GM19455 (cell line): ENCODE measurements around the gene PCBP3.
"Not testable (repeated sequence)": the region's sequence is repeated elsewhere in the genome, so short reads cannot be mapped to it uniquely, and the experiment has no call there.

ENCODE experiments used
- ATAC-seq: cut with Tn5 transposase; IDR thresholded peaks from one replicate; pipeline ENCODE4 v1.9.1; 2021; ENCODE audit not compliant: unreplicated experiment

Gene PCBP3

GRCh38 chr21:45972716-45973474 lies 329.4 kb downstream of the PCBP3 start:
- no peak for ATAC-seq

- ATAC-seq = no peak
Observed at GRCh38 chr21:45973475-45974072, 330.0 kb downstream of the PCBP3 start.

GRCh38 chr21:45974073-45975019 lies 330.8 kb downstream of the PCBP3 start:
- no peak for ATAC-seq

- ATAC-seq = no peak
Observed at GRCh38 chr21:45975020-45975666, 331.6 kb downstream of the PCBP3 start.

GRCh38 chr21:45975667-45976409 lies 332.3 kb downstream of the PCBP3 start:
- not testable (repeated sequence) for ATAC-seq

- ATAC-seq = no peak
Observed at GRCh38 chr21:45976701-45977311, 333.3 kb downstream of the PCBP3 start.

GRCh38 chr21:45977396-45977795 lies 333.9 kb downstream of the PCBP3 start:
- no peak for ATAC-seq

- no peak for ATAC-seq
Observed at GRCh38 chr21:45979141-45979631, 335.7 kb downstream of the PCBP3 start.

GRCh38 chr21:45979651-45980050 lies 336.1 kb downstream of the PCBP3 start:
- no peak for ATAC-seq

- ATAC-seq = no peak
Observed at GRCh38 chr21:45980271-45980670, 336.7 kb downstream of the PCBP3 start.

GRCh38 chr21:45980697-45981096 lies 337.2 kb downstream of the PCBP3 start:
- no peak for ATAC-seq

GRCh38 chr21:45981151-45982091 lies 337.9 kb downstream of the PCBP3 start, which contains the start of gene COL6A1:
COL6A1 (plus strand) TSS chr21:45981770; CDS start chr21:45981851, 81 bp downstream.
- ATAC-seq = no peak

- no peak for ATAC-seq
Observed at GRCh38 chr21:45982092-45982757, 338.7 kb downstream of the PCBP3 start.

- ATAC-seq = no peak
Observed at GRCh38 chr21:45982758-45983648, 339.5 kb downstream of the PCBP3 start.

GRCh38 chr21:45983649-45983965 lies 340.1 kb downstream of the PCBP3 start:
- ATAC-seq = no peak

- ATAC-seq = no peak
Observed at GRCh38 chr21:45983981-45984551, 340.5 kb downstream of the PCBP3 start.

GRCh38 chr21:45984584-45985095 lies 341.1 kb downstream of the PCBP3 start:
- ATAC-seq = no peak
